Brain pericyte (primary cell): ENCODE results near the gene TBX6.
A peak's percentile ranks its signal among the peaks of the same experiment; 100 is the strongest.

Experiments
- DNase-seq: peaks from one replicate; pipeline ENCODE4 v3.0.0-alpha.2; 2012; ENCODE audit warnings: low read depth, low spot score

Gene TBX6

GRCh38 chr16:30113711-30114333 is 22.1 kb upstream of the TBX6 start:
- DNase-seq: no peak

- DNase-seq: no peak
These were observed 21.4 kb upstream of the TBX6 start, which contains the start of gene GDPD3 for GRCh38 chr16:30113031-30113710. TSS of gene GDPD3 (minus strand) at chr16:30113537. CDS start at chr16:30113478, 59 bp downstream.

- no peak for DNase-seq
These were observed 20.7 kb upstream of the TBX6 start for GRCh38 chr16:30112197-30113030.

DNA sequence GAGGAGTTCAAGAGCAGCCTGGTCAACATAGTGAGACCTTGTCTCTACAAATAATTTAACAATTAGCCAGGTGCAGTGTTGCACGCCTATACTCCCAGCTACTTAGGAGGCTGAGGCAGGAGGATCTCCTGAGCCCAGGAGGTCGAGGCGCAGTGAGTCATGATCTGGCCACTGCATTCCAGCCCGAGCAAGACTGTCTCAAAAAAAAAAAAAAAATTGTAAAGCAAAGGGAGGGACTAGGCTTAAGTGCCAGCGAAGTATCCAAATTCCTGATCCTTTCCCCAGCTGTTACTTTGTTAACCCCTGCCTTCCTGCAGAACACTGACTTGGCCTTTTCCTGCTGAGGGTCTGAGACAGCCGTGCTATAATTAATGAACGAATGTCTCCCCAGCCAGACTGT is 18.9 kb upstream of the TBX6 start:
- DNase-seq: no peak

DNA sequence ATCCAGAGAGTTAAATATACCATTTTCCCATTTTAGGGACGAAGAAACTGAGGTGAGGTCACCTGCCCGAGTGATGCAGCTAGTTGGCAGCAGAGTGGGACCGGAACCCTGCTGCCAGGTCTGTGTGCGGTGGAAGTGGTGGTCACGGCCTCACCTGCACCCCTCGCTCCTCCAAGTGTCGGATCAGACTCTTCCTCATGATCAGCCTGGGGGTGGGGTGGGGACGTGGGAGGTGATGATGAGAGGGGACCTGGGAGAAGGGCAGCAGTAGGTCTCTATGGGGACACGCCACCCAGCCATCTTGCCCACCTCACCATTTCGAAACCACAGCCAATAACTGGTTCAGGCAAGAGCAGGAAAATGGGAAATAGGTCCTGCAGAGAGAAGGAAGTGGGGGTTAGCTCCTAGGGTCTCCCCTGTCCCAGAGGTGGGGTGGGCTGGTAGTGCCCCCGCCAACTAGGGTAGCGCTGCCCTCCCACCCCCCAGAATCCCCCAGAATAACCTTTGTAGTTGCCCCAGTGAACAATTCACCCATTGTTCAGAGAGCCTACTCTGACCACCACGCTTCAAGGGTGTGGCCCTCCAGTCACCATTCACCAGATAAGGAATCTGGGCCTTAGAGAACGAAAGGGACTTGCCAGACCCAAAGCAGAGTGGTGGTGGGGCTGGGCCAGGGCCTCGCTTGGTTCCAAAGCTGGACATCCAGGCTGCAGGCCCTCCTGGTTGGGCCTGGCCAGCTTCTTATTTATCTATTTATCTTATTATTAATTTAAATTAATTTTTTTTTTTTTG is 16.5 kb upstream of the TBX6 start:
- DNase-seq: no peak

DNA sequence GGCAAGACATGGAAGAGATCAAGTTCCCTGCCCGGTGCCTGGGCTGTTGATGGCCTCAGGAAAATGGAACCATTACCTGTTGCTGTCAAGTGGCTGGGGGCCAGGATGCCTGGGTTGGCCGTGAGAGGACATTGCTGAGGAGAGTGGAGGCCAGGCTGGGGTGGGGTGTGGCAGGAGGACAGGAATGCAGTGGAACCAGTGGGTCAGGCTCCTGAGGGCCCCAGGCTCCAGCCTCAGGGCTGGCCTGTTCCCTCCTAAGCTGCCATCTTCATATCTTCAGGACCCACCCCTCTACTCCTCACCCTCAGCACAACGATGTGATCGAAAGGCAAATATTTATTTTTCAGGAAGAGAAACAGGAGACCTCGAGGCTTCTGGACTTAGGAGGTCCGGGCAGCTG is 12.8 kb upstream of the TBX6 start:
- no peak for DNase-seq

GRCh38 chr16:30104090-30104489 is 12.4 kb upstream of the TBX6 start:
- DNase-seq: no peak

DNA sequence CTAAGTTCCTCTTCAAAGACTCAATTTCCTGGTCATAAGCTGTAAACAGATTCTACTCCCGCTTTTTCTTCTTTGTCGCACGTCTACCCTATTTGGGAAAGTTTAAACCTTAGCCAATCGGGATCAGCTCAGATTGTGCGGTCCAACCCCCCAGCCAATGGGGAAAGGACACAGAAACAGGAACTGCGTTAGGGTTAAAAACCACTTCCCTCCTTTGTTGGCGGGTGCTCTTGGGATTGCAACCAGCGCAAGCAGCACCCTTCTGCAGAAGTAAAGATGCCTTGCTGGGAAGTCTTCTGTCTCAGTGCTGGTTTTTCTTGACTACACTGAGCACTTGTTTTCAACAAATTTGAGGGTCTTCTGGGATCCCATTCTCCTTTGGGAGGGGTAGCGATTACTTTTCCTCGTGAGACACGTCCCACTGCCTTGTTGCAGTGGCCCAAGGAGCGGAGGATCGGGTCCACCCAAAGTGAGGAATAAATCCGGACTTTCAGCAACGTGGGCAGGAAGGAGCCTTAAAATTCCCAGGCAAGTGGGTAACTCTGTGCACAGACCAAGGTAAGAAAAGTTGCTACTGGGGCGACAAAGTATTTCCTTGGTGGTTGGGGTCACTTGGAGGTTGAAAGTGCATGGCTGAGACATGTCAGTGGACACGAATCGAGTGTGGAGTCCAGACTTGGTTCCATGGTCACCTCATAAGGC is 5.3 kb upstream of the TBX6 start:
- no peak for DNase-seq

GRCh38 chr16:30096105-30096861 is 4.6 kb upstream of the TBX6 start, which contains the start of gene YPEL3:
TSS of gene YPEL3 (minus strand) at chr16:30096213. CDS start at chr16:30095482, 731 bp downstream.
- DNase-seq: peak; percentile 61

DNA sequence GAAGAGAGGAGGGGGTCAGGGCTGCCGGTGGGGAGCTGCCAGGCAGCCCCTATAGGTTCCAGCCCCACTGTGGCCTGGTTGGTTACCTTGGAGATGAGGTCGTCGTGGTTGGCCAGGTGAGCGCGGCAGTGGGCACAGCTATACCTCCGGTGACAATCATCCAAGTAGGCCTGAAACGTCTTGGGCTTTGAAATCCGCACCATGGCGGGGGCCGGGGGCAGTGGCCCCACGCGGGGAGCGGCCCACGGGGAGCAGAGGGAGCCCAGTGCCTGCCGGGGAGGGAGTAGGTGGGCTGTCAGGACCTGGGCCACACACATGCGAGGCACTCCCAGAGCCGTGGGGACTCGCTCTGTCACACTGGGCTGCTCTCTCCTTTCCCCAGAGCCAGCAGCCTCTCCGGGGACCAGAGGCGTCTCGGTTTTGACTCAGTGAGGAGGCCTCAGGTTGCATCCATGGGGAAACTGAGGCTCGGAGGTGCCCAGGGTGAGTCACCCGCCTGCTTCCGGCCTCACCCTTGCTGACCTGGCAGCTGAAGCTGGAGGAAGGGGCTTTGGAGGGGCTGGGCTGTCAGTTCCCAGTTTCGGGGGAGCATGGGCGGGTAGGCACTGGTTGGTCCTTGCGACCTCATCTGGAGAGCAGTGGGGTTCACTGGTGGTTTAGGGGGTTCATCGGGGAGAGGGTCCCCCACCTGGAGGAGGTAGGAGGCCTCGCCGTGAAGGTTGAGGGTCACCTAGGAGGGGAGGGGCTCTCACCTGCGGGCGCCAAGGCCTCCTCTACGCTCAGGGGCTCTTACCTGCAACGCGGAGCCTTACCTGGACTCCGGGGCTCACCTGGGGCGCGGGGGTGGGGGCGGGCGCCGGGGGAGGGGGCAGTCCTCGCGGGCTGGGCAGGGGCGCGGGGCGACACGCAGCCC is 3.7 kb upstream of the TBX6 start:
- DNase-seq: no peak

- DNase-seq: no peak
These were observed 2.9 kb upstream of the TBX6 start for GRCh38 chr16:30094541-30095165.

- DNase-seq: peak; percentile 13
These were observed 768 bp upstream of the TBX6 start for GRCh38 chr16:30092373-30093010.

GRCh38 chr16:30090610-30091331 is 953 bp downstream of the TBX6 start:
- DNase-seq: no peak

- no peak for DNase-seq
These were observed 2.7 kb downstream of the TBX6 start for GRCh38 chr16:30088832-30089624.

- DNase-seq: no peak
These were observed 3.4 kb downstream of the TBX6 start for GRCh38 chr16:30088237-30088831.

DNA sequence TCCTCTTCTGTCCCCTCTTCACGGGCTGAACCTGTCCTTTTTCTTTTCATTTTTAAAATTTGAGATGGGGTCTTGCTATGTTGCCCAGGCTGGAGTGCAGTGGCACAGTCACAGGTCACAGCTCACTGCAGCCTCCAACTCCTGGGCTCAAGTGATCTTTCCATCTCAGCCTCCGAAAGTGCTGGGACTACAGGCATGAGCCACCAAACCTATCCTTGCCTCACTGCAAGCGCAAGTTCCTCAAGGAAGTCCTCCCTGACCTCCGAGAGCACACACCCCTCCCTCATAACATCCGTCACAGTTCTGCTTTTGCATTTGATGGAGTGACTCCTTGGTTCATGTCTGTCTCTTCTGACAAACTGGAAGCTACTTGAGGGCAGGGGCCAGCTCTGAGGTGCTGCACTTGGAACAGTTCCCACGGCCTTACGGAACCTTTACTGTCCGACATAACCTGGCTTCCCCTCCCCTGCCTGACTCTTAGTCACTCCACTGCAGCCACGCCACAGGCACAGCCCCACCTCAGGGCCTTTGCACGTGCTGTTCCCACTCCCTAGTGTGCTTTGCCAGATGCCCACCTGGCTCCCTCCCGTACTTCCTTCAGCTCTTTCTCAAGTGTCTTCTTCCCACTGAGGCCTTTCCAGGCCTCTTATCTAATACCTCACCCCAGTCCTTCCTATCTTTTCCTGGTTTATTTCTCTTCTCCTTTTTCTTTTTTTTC is 4.4 kb downstream of the TBX6 start:
- DNase-seq: no peak
